HepG2 (cell line): Measurements from ENCODE around the gene MRPS10. TPM values are rescaled to one million over a fixed set of nuclear protein-coding genes. Genes with fewer than 3 reads are reported as not detected.

Experiments used
- ATF1 ChIP-seq: IDR thresholded peaks from 2 replicates; pipeline ENCODE4 v1.6.1; 2016; ENCODE audit warnings: mild to moderate bottlenecking, control low read depth
- ATRX ChIP-seq: sonication (generic); formaldehyde crosslinking; IDR thresholded peaks from 2 replicates; pipeline ENCODE4 v1.4.0; 2020; ENCODE audit warnings: missing genetic modification reagents, borderline replicate concordance
- NCOA5 ChIP-seq: sonication (generic); formaldehyde crosslinking; IDR thresholded peaks from 2 replicates; pipeline ENCODE4 v1.4.0; 2020; ENCODE audit warnings: missing genetic modification reagents
- PRMT3 ChIP-seq: sonication (generic); formaldehyde crosslinking; IDR thresholded peaks from 2 replicates; pipeline ENCODE4 v1.8.1; 2022; ENCODE audit warnings: low read depth, mild to moderate bottlenecking, moderate library complexity, missing genetic modification reagents, borderline replicate concordance
- SP1 ChIP-seq, 2 experiments: fragments of 450-650 bp in 1 of 2; sonication (generic) in 1 of 2; formaldehyde crosslinking in 1 of 2; IDR thresholded peaks; 2 replicates each; pipeline versions ENCODE4 v1.4.0 to v1.6.1; 2016 to 2020; ENCODE audit warnings: missing genetic modification reagents in 1 of 2
- SP5 ChIP-seq: IDR thresholded peaks from 2 replicates; pipeline ENCODE4 v1.6.1; 2016; ENCODE audit warnings: low read depth, borderline replicate concordance
- ZNF605 ChIP-seq: sonication (generic); formaldehyde crosslinking; IDR thresholded peaks from 2 replicates; pipeline ENCODE4 v1.8.0; 2022; ENCODE audit warnings: mild to moderate bottlenecking, missing genetic modification reagents
- polyA plus RNA-seq, 8 experiments: library from polyadenylated mRNA; depleted of rRNA in 3 of 8; stranded (reverse) in 7 of 8; unstranded in 1 of 8; fragments of >200 nt; fragmentation: Illumina TruSeq in 4 of 8; extraction: Trizol in 4 of 8; gene quantifications; 2 replicates each; pipeline versions ENCODE4 v1.2.1 to v1.2.3, GENCODE V29; 2011 to 2016; ENCODE audit warnings: low read depth in 4 of 8, missing spikeins in 1 of 8, mixed read lengths in 1 of 8; ENCODE audit not compliant: insufficient read depth in 1 of 8
- total RNA-seq, 5 experiments: library from RNA; depleted of rRNA; stranded (reverse); fragments of >200 nt; fragmentation: Illumina TruSeq; extraction: Trizol; gene quantifications; 2 replicates each; pipeline ENCODE4 v1.2.3, GENCODE V29; 2016; ENCODE audit warnings: low read depth in 1 of 5
- TF ChIP-seq, protein P1 (sequence below): IDR thresholded peaks from 2 replicates; pipeline ENCODE4 v1.6.1; 2018; ENCODE audit warnings: missing genetic modification reagents, mild to moderate bottlenecking, missing compliant biosample characterization
- TF ChIP-seq, protein P2 (sequence below): sonication (generic); formaldehyde crosslinking; IDR thresholded peaks from 2 replicates; pipeline ENCODE4 v1.5.1; 2020; ENCODE audit warnings: mild to moderate bottlenecking, missing genetic modification reagents, moderate library complexity
- TF ChIP-seq, protein P3 (sequence below): sonication (generic); formaldehyde crosslinking; IDR thresholded peaks from 2 replicates; pipeline ENCODE4 v1.8.1; 2023; ENCODE audit warnings: mild to moderate bottlenecking, inconsistent platforms, moderate library complexity, missing genetic modification reagents, borderline replicate concordance
- TF ChIP-seq, protein P4 (sequence below): IDR thresholded peaks from 2 replicates; pipeline ENCODE4 v1.6.1; 2016; ENCODE audit warnings: low read depth
- TF ChIP-seq, protein P5 (sequence below): sonication (generic); formaldehyde crosslinking; IDR thresholded peaks from 2 replicates; pipeline ENCODE4; 2020; ENCODE audit warnings: missing genetic modification reagents, mild to moderate bottlenecking, borderline replicate concordance
- TF ChIP-seq, protein P6 (sequence below): sonication (generic); formaldehyde crosslinking; conservative IDR thresholded peaks from 2 replicates; pipeline ENCODE4 v1.4.0; 2020; ENCODE audit warnings: missing genetic modification reagents

The MRPS10 gene
- total and polyA plus RNA-seq, 2 of the 13 experiments (the other 11 are each of a cell fraction or from before 2014, with no cell fraction given): 31.7 to 54.6 TPM

DNA sequence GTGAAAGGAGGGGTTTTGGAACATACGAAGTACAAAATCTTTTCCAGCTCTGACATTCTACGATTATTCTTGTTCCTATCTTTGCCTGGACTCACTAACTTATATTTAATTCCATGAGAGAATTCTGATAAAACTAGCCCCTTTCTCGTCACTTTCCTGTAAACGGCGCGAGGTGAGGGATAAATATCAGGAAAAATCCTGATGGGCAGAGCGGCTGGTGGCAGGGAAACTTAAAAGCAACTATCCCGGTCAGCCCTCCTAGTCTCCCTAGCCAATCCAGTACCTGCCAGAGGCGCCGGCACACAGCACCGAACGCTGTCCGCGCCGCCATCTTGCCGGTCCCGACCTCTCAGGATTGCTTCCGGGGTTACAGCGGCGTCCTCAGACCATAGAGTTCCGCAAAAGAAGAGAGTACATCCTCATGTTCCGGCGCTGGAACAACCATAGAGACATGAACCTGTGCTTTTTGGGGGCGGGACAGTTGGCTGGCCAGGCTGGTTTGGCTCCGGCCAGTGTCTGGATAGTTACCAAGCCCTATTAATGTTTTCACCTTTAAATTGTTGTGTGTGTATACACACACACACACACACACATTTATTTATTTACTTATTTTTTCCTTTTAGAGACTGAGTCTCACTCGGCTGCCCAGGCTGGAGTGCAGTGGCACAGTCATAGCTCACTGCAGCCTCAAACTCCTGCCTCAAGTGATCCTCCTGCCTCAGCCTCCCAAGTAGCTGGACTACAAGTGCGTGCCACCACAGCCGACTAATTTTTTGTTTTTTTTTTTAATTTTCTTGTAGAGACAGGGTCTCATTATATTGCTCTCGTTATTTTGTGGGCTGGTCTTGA lies at the start of gene MRPS10 (continued):
- TF ChIP-seq SP1 (IDR thresholded peaks at IDR 0.05) (no peak), SP1 (CRISPR knock-in tag; IDR thresholded peaks at IDR 0.05) (0 out of 2 replicates have a peak, but pooled peaks have one; percentile 59), PRMT3 (CRISPR knock-in tag) (0 out of 2 replicates have a peak, but pooled peaks have one; percentile 13), ATRX (no peak), SP5 (peak; percentile 96), ATF1 (CRISPR knock-in tag) (peak; percentile 86), ZNF605 (peak; percentile 73; the same call in 1 of the 2 replicates), NCOA5 (CRISPR knock-in tag) (no peak)
- TF ChIP-seq, protein P1, sequence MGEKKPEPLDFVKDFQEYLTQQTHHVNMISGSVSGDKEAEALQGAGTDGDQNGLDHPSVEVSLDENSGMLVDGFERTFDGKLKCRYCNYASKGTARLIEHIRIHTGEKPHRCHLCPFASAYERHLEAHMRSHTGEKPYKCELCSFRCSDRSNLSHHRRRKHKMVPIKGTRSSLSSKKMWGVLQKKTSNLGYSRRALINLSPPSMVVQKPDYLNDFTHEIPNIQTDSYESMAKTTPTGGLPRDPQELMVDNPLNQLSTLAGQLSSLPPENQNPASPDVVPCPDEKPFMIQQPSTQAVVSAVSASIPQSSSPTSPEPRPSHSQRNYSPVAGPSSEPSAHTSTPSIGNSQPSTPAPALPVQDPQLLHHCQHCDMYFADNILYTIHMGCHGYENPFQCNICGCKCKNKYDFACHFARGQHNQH (CRISPR knock-in tag): peak; percentile 96; the same call in 1 of the 2 replicates
- TF ChIP-seq, protein P2, sequence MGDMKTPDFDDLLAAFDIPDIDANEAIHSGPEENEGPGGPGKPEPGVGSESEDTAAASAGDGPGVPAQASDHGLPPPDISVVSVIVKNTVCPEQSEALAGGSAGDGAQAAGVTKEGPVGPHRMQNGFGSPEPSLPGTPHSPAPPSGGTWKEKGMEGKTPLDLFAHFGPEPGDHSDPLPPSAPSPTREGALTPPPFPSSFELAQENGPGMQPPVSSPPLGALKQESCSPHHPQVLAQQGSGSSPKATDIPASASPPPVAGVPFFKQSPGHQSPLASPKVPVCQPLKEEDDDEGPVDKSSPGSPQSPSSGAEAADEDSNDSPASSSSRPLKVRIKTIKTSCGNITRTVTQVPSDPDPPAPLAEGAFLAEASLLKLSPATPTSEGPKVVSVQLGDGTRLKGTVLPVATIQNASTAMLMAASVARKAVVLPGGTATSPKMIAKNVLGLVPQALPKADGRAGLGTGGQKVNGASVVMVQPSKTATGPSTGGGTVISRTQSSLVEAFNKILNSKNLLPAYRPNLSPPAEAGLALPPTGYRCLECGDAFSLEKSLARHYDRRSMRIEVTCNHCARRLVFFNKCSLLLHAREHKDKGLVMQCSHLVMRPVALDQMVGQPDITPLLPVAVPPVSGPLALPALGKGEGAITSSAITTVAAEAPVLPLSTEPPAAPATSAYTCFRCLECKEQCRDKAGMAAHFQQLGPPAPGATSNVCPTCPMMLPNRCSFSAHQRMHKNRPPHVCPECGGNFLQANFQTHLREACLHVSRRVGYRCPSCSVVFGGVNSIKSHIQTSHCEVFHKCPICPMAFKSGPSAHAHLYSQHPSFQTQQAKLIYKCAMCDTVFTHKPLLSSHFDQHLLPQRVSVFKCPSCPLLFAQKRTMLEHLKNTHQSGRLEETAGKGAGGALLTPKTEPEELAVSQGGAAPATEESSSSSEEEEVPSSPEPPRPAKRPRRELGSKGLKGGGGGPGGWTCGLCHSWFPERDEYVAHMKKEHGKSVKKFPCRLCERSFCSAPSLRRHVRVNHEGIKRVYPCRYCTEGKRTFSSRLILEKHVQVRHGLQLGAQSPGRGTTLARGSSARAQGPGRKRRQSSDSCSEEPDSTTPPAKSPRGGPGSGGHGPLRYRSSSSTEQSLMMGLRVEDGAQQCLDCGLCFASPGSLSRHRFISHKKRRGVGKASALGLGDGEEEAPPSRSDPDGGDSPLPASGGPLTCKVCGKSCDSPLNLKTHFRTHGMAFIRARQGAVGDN (CRISPR knock-in tag): peak; percentile 85
- TF ChIP-seq, protein P3, sequence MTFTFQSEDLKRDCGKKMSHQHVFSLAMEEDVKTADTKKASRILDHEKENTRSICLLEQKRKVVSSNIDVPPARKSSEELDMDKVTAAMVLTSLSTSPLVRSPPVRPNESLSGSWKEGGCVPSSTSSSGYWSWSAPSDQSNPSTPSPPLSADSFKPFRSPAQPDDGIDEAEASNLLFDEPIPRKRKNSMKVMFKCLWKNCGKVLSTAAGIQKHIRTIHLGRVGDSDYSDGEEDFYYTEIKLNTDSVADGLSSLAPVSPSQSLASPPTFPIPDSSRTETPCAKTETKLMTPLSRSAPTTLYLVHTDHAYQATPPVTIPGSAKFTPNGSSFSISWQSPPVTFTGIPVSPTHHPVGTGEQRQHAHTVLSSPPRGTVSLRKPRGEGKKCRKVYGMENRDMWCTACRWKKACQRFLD: peak; percentile 71; the same call in 1 of the 2 replicates
- TF ChIP-seq, protein P4, sequence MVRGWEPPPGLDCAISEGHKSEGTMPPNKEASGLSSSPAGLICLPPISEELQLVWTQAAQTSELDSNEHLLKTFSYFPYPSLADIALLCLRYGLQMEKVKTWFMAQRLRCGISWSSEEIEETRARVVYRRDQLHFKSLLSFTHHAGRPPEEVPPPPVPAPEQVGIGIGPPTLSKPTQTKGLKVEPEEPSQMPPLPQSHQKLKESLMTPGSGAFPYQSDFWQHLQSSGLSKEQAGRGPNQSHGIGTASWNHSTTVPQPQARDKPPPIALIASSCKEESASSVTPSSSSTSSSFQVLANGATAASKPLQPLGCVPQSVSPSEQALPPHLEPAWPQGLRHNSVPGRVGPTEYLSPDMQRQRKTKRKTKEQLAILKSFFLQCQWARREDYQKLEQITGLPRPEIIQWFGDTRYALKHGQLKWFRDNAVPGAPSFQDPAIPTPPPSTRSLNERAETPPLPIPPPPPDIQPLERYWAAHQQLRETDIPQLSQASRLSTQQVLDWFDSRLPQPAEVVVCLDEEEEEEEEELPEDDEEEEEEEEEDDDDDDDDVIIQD: peak; percentile 60; the same call in 1 of the 2 replicates
- TF ChIP-seq, protein P5, sequence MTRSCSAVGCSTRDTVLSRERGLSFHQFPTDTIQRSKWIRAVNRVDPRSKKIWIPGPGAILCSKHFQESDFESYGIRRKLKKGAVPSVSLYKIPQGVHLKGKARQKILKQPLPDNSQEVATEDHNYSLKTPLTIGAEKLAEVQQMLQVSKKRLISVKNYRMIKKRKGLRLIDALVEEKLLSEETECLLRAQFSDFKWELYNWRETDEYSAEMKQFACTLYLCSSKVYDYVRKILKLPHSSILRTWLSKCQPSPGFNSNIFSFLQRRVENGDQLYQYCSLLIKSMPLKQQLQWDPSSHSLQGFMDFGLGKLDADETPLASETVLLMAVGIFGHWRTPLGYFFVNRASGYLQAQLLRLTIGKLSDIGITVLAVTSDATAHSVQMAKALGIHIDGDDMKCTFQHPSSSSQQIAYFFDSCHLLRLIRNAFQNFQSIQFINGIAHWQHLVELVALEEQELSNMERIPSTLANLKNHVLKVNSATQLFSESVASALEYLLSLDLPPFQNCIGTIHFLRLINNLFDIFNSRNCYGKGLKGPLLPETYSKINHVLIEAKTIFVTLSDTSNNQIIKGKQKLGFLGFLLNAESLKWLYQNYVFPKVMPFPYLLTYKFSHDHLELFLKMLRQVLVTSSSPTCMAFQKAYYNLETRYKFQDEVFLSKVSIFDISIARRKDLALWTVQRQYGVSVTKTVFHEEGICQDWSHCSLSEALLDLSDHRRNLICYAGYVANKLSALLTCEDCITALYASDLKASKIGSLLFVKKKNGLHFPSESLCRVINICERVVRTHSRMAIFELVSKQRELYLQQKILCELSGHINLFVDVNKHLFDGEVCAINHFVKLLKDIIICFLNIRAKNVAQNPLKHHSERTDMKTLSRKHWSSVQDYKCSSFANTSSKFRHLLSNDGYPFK (CRISPR knock-in tag): peak; percentile 94
- TF ChIP-seq, protein P6, sequence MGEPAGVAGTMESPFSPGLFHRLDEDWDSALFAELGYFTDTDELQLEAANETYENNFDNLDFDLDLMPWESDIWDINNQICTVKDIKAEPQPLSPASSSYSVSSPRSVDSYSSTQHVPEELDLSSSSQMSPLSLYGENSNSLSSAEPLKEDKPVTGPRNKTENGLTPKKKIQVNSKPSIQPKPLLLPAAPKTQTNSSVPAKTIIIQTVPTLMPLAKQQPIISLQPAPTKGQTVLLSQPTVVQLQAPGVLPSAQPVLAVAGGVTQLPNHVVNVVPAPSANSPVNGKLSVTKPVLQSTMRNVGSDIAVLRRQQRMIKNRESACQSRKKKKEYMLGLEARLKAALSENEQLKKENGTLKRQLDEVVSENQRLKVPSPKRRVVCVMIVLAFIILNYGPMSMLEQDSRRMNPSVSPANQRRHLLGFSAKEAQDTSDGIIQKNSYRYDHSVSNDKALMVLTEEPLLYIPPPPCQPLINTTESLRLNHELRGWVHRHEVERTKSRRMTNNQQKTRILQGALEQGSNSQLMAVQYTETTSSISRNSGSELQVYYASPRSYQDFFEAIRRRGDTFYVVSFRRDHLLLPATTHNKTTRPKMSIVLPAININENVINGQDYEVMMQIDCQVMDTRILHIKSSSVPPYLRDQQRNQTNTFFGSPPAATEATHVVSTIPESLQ: no peak
